IMR-90 (cell line): ENCODE data around the gene URI1. TPM values are rescaled to one million over a fixed set of nuclear protein-coding genes. Genes with fewer than 3 reads are reported as not detected.

ENCODE experiments used
- ATAC-seq: fragments of 200-7000 bp; cut with Tn5 transposase; 2 replicates; pipeline ENCODE4 v1.9.1; 2020; ENCODE audit warnings: low read depth, mild to moderate bottlenecking, moderate library complexity
- BruUV-seq: library from RNA; stranded (reverse); fragments of 400-500 nt; replicated peaks from 2 replicates; lab custom pipeline; 2021; lab: Mats Ljungman, UMichigan
- CTCF ChIA-PET: fragments of 300-600 bp; formaldehyde crosslinking; extraction: SDS; loops from one replicate; lab custom pipeline; 2021; ENCODE audit warnings: antibody characterized with exemption; lab: Yijun Ruan, JAX
- POLR2A ChIA-PET: fragments of 300-600 bp; sonication (Branson Sonifier 250); formaldehyde crosslinking; loops from one replicate; lab custom pipeline; 2022; ENCODE audit warnings: antibody characterized with exemption; ENCODE audit not compliant: unreplicated experiment; lab: Charles Lee
- DNase-seq: peaks from one replicate; pipeline ENCODE4 v3.0.0; 2013
- H2AFZ ChIP-seq: replicated peaks from 2 replicates; pipeline ENCODE3; 2013; ENCODE audit warnings: low read length, mild to moderate bottlenecking; ENCODE audit not compliant: poor library complexity
- H2AK5ac ChIP-seq: 2 replicates; pipeline ENCODE4 v1.6.1; 2013; ENCODE audit warnings: low read depth, low read length, inconsistent platforms
- H2AK9ac ChIP-seq: replicated peaks from 2 replicates; pipeline ENCODE3; 2013; ENCODE audit warnings: mild to moderate bottlenecking, low read depth, low read length, moderate library complexity; ENCODE audit not compliant: poor library complexity
- H2BK120ac ChIP-seq: 2 replicates; pipeline ENCODE4 v1.6.1; 2013; ENCODE audit warnings: low read depth, low read length, inconsistent platforms
- H2BK15ac ChIP-seq: 3 replicates; pipeline ENCODE4 v1.6.1; 2013; ENCODE audit warnings: low read depth, low read length, inconsistent platforms
- H2BK20ac ChIP-seq: 2 replicates; pipeline ENCODE4 v1.6.1; 2013; ENCODE audit warnings: low read depth, mild to moderate bottlenecking, inconsistent platforms, low read length, moderate library complexity
- H2BK5ac ChIP-seq: 2 replicates; pipeline ENCODE4 v1.6.1; 2013; ENCODE audit warnings: mild to moderate bottlenecking, low read depth, low read length, inconsistent platforms; ENCODE audit not compliant: poor library complexity, severe bottlenecking
- H3K14ac ChIP-seq: replicated peaks from 2 replicates; pipeline ENCODE4 v1.6.1; 2013; ENCODE audit warnings: low read depth, low read length, inconsistent platforms
- H3K18ac ChIP-seq: 2 replicates; pipeline ENCODE4 v1.6.1; 2013; ENCODE audit warnings: low read depth, low read length, control low read depth
- H3K23ac ChIP-seq: 2 replicates; pipeline ENCODE4 v1.6.1; 2013; ENCODE audit warnings: low read depth, low read length, inconsistent platforms
- H3K27ac ChIP-seq: 2 replicates; pipeline ENCODE4 v1.5.1; 2013; ENCODE audit warnings: mild to moderate bottlenecking, control low read depth, low read length; ENCODE audit not compliant: insufficient read depth
- H3K27me3 ChIP-seq: 2 replicates; pipeline ENCODE4 v1.6.1; 2013; ENCODE audit warnings: low read length; ENCODE audit not compliant: control insufficient read depth, insufficient read depth
- H3K36me3 ChIP-seq: 2 replicates; pipeline ENCODE4 v1.6.1; 2013; ENCODE audit warnings: low read length, mixed read lengths; ENCODE audit not compliant: control insufficient read depth, insufficient read depth
- H3K4ac ChIP-seq: 2 replicates; pipeline ENCODE4 v1.6.1; 2013; ENCODE audit warnings: low read depth, low read length, inconsistent platforms
- H3K4me1 ChIP-seq: 2 replicates; pipeline ENCODE4 v1.6.1; 2013; ENCODE audit warnings: low read length, mixed read lengths; ENCODE audit not compliant: control insufficient read depth, insufficient read depth
- H3K4me2 ChIP-seq: 2 replicates; pipeline ENCODE4 v1.6.1; 2013; ENCODE audit warnings: low read depth, mild to moderate bottlenecking, control low read depth, low read length, moderate library complexity
- H3K4me3 ChIP-seq: 2 replicates; pipeline ENCODE4 v1.5.1; 2013; ENCODE audit warnings: low read depth, mild to moderate bottlenecking, control low read depth, low read length, moderate library complexity; ENCODE audit not compliant: insufficient read depth
- H3K56ac ChIP-seq: 2 replicates; pipeline ENCODE4 v1.6.1; 2013; ENCODE audit warnings: low read length, inconsistent platforms; ENCODE audit not compliant: insufficient read depth; ENCODE audit errors: extremely low read depth
- H3K79me1 ChIP-seq, 2 experiments: 2 replicates each; pipeline ENCODE4 v1.6.1; 2013; ENCODE audit warnings: low read length in 2 of 2, inconsistent platforms in 1 of 2, low read depth in 1 of 2
- H3K9ac ChIP-seq: 2 replicates; pipeline ENCODE4 v1.6.1; 2013; ENCODE audit warnings: low read depth, low read length, control low read depth
- H3K9me1 ChIP-seq: 2 replicates; pipeline ENCODE4 v1.6.1; 2013; ENCODE audit warnings: low read length, inconsistent platforms; ENCODE audit not compliant: insufficient read depth
- H3K9me3 ChIP-seq: 2 replicates; pipeline ENCODE4 v1.6.1; 2013; ENCODE audit warnings: low read length; ENCODE audit not compliant: control insufficient read depth, insufficient read depth
- H4K20me1 ChIP-seq: 2 replicates; pipeline ENCODE4 v1.6.1; 2013; ENCODE audit warnings: low read length, inconsistent platforms; ENCODE audit not compliant: insufficient read depth
- H4K5ac ChIP-seq: 2 replicates; pipeline ENCODE4 v1.6.1; 2013; ENCODE audit warnings: mild to moderate bottlenecking, low read depth, low read length, control low read depth
- H4K8ac ChIP-seq, 2 experiments: 2 replicates each; pipeline ENCODE4 v1.6.1; 2013; ENCODE audit warnings: low read depth in 2 of 2, low read length in 2 of 2, control low read depth in 1 of 2, inconsistent platforms in 1 of 2
- H4K91ac ChIP-seq: 2 replicates; pipeline ENCODE4 v1.6.1; 2013; ENCODE audit warnings: low read depth, low read length, inconsistent platforms; ENCODE audit not compliant: insufficient read depth
- BHLHE40 ChIP-seq: fragments of 150-350 bp; IDR thresholded peaks from 2 replicates; pipeline ENCODE4 v1.6.1; 2016; ENCODE audit warnings: mild to moderate bottlenecking, low read depth, low read length
- CEBPB ChIP-seq: IDR thresholded peaks from 2 replicates; pipeline ENCODE4 v1.6.1; 2012; ENCODE audit warnings: low read depth, low read length, improper control_type of control experiment
- CHD1 ChIP-seq: IDR thresholded peaks from 2 replicates; pipeline ENCODE4 v1.6.1; 2012; ENCODE audit warnings: low read depth, low read length, improper control_type of control experiment
- FOS ChIP-seq: fragments of 150-350 bp; IDR thresholded peaks from 2 replicates; pipeline ENCODE4 v1.6.1; 2016; ENCODE audit warnings: low read depth, low read length
- MAFK ChIP-seq: IDR thresholded peaks from 2 replicates; pipeline ENCODE4 v1.6.1; 2012; ENCODE audit warnings: low read depth, low read length, improper control_type of control experiment
- MXI1 ChIP-seq: IDR thresholded peaks from 2 replicates; pipeline ENCODE4 v1.6.1; 2012; ENCODE audit warnings: low read depth, mild to moderate bottlenecking, low read length, moderate library complexity, borderline replicate concordance
- POLR2A ChIP-seq: IDR thresholded peaks from 2 replicates; pipeline ENCODE4 v1.6.1; 2012; ENCODE audit warnings: mild to moderate bottlenecking, low read depth, low read length
- RAD21 ChIP-seq: IDR thresholded peaks from 2 replicates; pipeline ENCODE4 v1.6.1; 2012; ENCODE audit warnings: low read length, improper control_type of control experiment
- RCOR1 ChIP-seq: IDR thresholded peaks from 2 replicates; pipeline ENCODE4 v1.6.1; 2012; ENCODE audit warnings: mild to moderate bottlenecking, low read length, improper control_type of control experiment; ENCODE audit not compliant: insufficient replicate concordance
- RFX5 ChIP-seq: IDR thresholded peaks from 2 replicates; pipeline ENCODE4 v1.8.0; 2012; ENCODE audit warnings: low read depth, mild to moderate bottlenecking, low read length, moderate library complexity
- SMC3 ChIP-seq: fragments of 150-350 bp; IDR thresholded peaks from 2 replicates; pipeline ENCODE4 v1.6.1; 2016; ENCODE audit warnings: low read depth, mild to moderate bottlenecking, antibody characterized with exemption, low read length, moderate library complexity
- WGBS, 2 experiments: methylation state at CpG; one replicate each; pipeline versions ENCODE4 v1.1.5 to v1.1.7; 2013; ENCODE audit warnings: missing lambda C conversion rate in 2 of 2; ENCODE audit not compliant: insufficient read length in 1 of 2; ENCODE audit errors: extremely low coverage in 2 of 2; 5-methylcytosine and 5-hydroxymethylcytosine counted together
- dilution Hi-C: fragments of 300-500 bp; cut with HindIII; formaldehyde crosslinking; loops from one replicate; pipeline ENCODE4 v1.14.3; 2018; ENCODE audit warnings: low sequenced_read_pairs; ENCODE audit not compliant: unreplicated experiment
- in situ Hi-C: fragments of 300-500 bp; cut with MboI; formaldehyde crosslinking; loops from 3 replicates; pipeline ENCODE4 v1.14.3; 2019; ENCODE audit warnings: low sequenced_read_pairs, inconsistent platforms, mixed read lengths
- intact Hi-C: fragments of 100-400 bp; cut with micrococcal nuclease; formaldehyde crosslinking; loops from 2 replicates; pipeline ENCODE4 v1.10.0; 2022
- polyA plus RNA-seq, 3 experiments: library from polyadenylated mRNA; depleted of rRNA; stranded (reverse); fragments of >200 nt; gene quantifications; 2 replicates each; pipeline ENCODE4 v1.2.3, GENCODE V29; 2012; ENCODE audit warnings: low replicate concordance in 1 of 3
- total RNA-seq: library from RNA; depleted of rRNA; stranded (reverse); fragments of >200 nt; gene quantifications from 2 replicates; pipeline ENCODE4 v1.2.3, GENCODE V29; 2012
- TF ChIP-seq, protein P1 (sequence below): conservative IDR thresholded peaks from 2 replicates; pipeline ENCODE4 v1.5.1; 2012; ENCODE audit warnings: mild to moderate bottlenecking, low read depth, low read length, improper control_type of control experiment
- TF ChIP-seq, protein P2 (sequence below): fragments of 150-350 bp; IDR thresholded peaks from 2 replicates; pipeline ENCODE4 v1.6.1; 2016; ENCODE audit warnings: low read depth, mild to moderate bottlenecking, low read length, moderate library complexity, borderline replicate concordance
- TF ChIP-seq, protein P3 (sequence below): fragments of 150-350 bp; IDR thresholded peaks from 2 replicates; pipeline ENCODE4 v1.6.1; 2017; ENCODE audit warnings: mild to moderate bottlenecking, antibody characterized with exemption, low read length, low read depth

The URI1 gene
- total and polyA plus RNA-seq, 2 of the 4 experiments (the other 2 are of a cell fraction) = 43.2 to 45.3 TPM

DNA sequence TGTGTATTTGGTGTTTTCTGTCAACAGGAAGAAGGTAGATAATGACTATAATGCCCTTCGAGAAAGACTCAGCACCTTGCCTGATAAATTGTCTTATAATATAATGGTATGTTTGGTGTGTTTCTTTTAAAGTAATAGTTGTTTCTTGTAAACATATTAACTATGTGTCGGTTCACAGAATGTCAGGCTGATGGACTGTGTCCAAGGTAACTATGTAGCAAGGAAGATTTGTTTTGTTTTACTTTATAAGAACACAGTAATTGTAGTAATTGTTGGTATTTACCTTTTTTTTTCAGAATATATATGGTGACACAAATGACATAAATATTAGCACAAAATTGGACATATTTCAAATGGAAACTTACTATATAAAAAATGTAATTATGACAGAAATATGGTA, 43.2 kb downstream of the URI1 start:
- Histone ChIP-seq H2BK20ac (no peak overlapping the region), H3K27ac (no peak overlapping the region), H3K79me1 (peaks cover 9 to 24% of the 10 kb centered on the region in 2 experiments; a peak in 3 of 4 replicates), H2BK120ac (no peak overlapping the region), H4K5ac (no peak overlapping the region), H2BK5ac (no peak overlapping the region), H4K20me1 (peaks cover 2% of the 10 kb centered on the region; the same call in 1 of the 2 replicates), H3K14ac (no peak overlapping the region), H3K4me2 (no peak overlapping the region), H3K9ac (no peak overlapping the region), H3K4me3 (no peak overlapping the region), H2AK9ac (no peak overlapping the region), H3K9me3 (no peaks in the 10 kb centered on the region), H3K4ac (no peak overlapping the region), H2AK5ac (no peak overlapping the region), H4K91ac (no peak overlapping the region), H3K9me1 (no peaks in the 10 kb centered on the region), H3K18ac (no peak overlapping the region), H2AFZ (no peak overlapping the region), H4K8ac (no peak overlapping the region), H3K23ac (no peak overlapping the region), H2BK15ac (no peak overlapping the region), H3K27me3 (no peaks in the 10 kb centered on the region), H3K56ac (no peak overlapping the region), H3K36me3 (peaks cover 2% of the 10 kb centered on the region; the same call in 1 of the 2 replicates), H3K4me1 (no peaks in the 10 kb centered on the region)
- TF ChIP-seq, protein P1, sequence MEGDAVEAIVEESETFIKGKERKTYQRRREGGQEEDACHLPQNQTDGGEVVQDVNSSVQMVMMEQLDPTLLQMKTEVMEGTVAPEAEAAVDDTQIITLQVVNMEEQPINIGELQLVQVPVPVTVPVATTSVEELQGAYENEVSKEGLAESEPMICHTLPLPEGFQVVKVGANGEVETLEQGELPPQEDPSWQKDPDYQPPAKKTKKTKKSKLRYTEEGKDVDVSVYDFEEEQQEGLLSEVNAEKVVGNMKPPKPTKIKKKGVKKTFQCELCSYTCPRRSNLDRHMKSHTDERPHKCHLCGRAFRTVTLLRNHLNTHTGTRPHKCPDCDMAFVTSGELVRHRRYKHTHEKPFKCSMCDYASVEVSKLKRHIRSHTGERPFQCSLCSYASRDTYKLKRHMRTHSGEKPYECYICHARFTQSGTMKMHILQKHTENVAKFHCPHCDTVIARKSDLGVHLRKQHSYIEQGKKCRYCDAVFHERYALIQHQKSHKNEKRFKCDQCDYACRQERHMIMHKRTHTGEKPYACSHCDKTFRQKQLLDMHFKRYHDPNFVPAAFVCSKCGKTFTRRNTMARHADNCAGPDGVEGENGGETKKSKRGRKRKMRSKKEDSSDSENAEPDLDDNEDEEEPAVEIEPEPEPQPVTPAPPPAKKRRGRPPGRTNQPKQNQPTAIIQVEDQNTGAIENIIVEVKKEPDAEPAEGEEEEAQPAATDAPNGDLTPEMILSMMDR = no peak
- TF ChIP-seq BHLHE40 (no peak), POLR2A (no peak), RAD21 (no peak), CEBPB (no peak), MXI1 (no peak), FOS (no peak), CHD1 (no peak), RCOR1 (no peak), RFX5 (no peak), SMC3 (no peak), MAFK (no peak)
- TF ChIP-seq, protein P2, sequence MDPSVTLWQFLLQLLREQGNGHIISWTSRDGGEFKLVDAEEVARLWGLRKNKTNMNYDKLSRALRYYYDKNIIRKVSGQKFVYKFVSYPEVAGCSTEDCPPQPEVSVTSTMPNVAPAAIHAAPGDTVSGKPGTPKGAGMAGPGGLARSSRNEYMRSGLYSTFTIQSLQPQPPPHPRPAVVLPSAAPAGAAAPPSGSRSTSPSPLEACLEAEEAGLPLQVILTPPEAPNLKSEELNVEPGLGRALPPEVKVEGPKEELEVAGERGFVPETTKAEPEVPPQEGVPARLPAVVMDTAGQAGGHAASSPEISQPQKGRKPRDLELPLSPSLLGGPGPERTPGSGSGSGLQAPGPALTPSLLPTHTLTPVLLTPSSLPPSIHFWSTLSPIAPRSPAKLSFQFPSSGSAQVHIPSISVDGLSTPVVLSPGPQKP = no peak
- TF ChIP-seq, protein P3, sequence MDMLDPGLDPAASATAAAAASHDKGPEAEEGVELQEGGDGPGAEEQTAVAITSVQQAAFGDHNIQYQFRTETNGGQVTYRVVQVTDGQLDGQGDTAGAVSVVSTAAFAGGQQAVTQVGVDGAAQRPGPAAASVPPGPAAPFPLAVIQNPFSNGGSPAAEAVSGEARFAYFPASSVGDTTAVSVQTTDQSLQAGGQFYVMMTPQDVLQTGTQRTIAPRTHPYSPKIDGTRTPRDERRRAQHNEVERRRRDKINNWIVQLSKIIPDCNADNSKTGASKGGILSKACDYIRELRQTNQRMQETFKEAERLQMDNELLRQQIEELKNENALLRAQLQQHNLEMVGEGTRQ = no peak
- ATAC-seq (no peak), DNase-seq (no peak)
- intact Hi-C loops (no loop called here), in situ Hi-C loops (no loop called here), dilution Hi-C loops (no loop called here)
- ChIA-PET CTCF (no interaction called here), POLR2A (no interaction called here)
- no TSS peak for BruUV-seq
- no CpG with 5 or more reads among the region's 2 CpGs for WGBS, 2 experiments
